IMR-90 (cell line): Measurements from ENCODE around the gene SUDS3. TPM values are rescaled to one million over a fixed set of nuclear protein-coding genes. Genes with fewer than 3 reads are reported as not detected.
A peak's percentile ranks its signal among the peaks of the same experiment; 100 is the strongest.

Source experiments
- ATAC-seq: fragments of 200-7000 bp; cut with Tn5 transposase; 2 replicates; pipeline ENCODE4 v1.9.1; 2020; ENCODE audit warnings: low read depth, mild to moderate bottlenecking, moderate library complexity
- Bru-seq: library from RNA; stranded (reverse); fragments of 400-500 nt; gene quantifications from one replicate; lab custom pipeline; 2021; lab: Mats Ljungman, UMichigan
- BruChase-seq, 2 experiments: library from RNA; stranded (reverse); fragments of 400-500 nt; gene quantifications; one replicate each; lab custom pipeline; 2021; lab: Mats Ljungman, UMichigan
- BruUV-seq: library from RNA; stranded (reverse); fragments of 400-500 nt; replicated peaks from 2 replicates; lab custom pipeline; 2021; lab: Mats Ljungman, UMichigan
- CTCF ChIA-PET: fragments of 300-600 bp; formaldehyde crosslinking; extraction: SDS; loops from one replicate; lab custom pipeline; 2021; ENCODE audit warnings: antibody characterized with exemption; lab: Yijun Ruan, JAX
- POLR2A ChIA-PET: fragments of 300-600 bp; sonication (Branson Sonifier 250); formaldehyde crosslinking; loops from one replicate; lab custom pipeline; 2022; ENCODE audit warnings: antibody characterized with exemption; ENCODE audit not compliant: unreplicated experiment; lab: Charles Lee
- DNase-seq: peaks from one replicate; pipeline ENCODE4 v3.0.0; 2013
- H2AFZ ChIP-seq: replicated peaks from 2 replicates; pipeline ENCODE3; 2013; ENCODE audit warnings: low read length, mild to moderate bottlenecking; ENCODE audit not compliant: poor library complexity
- H2AK5ac ChIP-seq: 2 replicates; pipeline ENCODE4 v1.6.1; 2013; ENCODE audit warnings: low read depth, low read length, inconsistent platforms
- H2AK9ac ChIP-seq: replicated peaks from 2 replicates; pipeline ENCODE3; 2013; ENCODE audit warnings: mild to moderate bottlenecking, low read depth, low read length, moderate library complexity; ENCODE audit not compliant: poor library complexity
- H2BK120ac ChIP-seq: 2 replicates; pipeline ENCODE4 v1.6.1; 2013; ENCODE audit warnings: low read depth, low read length, inconsistent platforms
- H2BK15ac ChIP-seq: 3 replicates; pipeline ENCODE4 v1.6.1; 2013; ENCODE audit warnings: low read depth, low read length, inconsistent platforms
- H2BK20ac ChIP-seq: 2 replicates; pipeline ENCODE4 v1.6.1; 2013; ENCODE audit warnings: low read depth, mild to moderate bottlenecking, inconsistent platforms, low read length, moderate library complexity
- H2BK5ac ChIP-seq: 2 replicates; pipeline ENCODE4 v1.6.1; 2013; ENCODE audit warnings: mild to moderate bottlenecking, low read depth, low read length, inconsistent platforms; ENCODE audit not compliant: poor library complexity, severe bottlenecking
- H3K14ac ChIP-seq: replicated peaks from 2 replicates; pipeline ENCODE4 v1.6.1; 2013; ENCODE audit warnings: low read depth, low read length, inconsistent platforms
- H3K18ac ChIP-seq: 2 replicates; pipeline ENCODE4 v1.6.1; 2013; ENCODE audit warnings: low read depth, low read length, control low read depth
- H3K23ac ChIP-seq: 2 replicates; pipeline ENCODE4 v1.6.1; 2013; ENCODE audit warnings: low read depth, low read length, inconsistent platforms
- H3K27ac ChIP-seq: 2 replicates; pipeline ENCODE4 v1.5.1; 2013; ENCODE audit warnings: mild to moderate bottlenecking, control low read depth, low read length; ENCODE audit not compliant: insufficient read depth
- H3K27me3 ChIP-seq: 2 replicates; pipeline ENCODE4 v1.6.1; 2013; ENCODE audit warnings: low read length; ENCODE audit not compliant: control insufficient read depth, insufficient read depth
- H3K36me3 ChIP-seq: 2 replicates; pipeline ENCODE4 v1.6.1; 2013; ENCODE audit warnings: low read length, mixed read lengths; ENCODE audit not compliant: control insufficient read depth, insufficient read depth
- H3K4ac ChIP-seq: 2 replicates; pipeline ENCODE4 v1.6.1; 2013; ENCODE audit warnings: low read depth, low read length, inconsistent platforms
- H3K4me1 ChIP-seq: 2 replicates; pipeline ENCODE4 v1.6.1; 2013; ENCODE audit warnings: low read length, mixed read lengths; ENCODE audit not compliant: control insufficient read depth, insufficient read depth
- H3K4me2 ChIP-seq: 2 replicates; pipeline ENCODE4 v1.6.1; 2013; ENCODE audit warnings: low read depth, mild to moderate bottlenecking, control low read depth, low read length, moderate library complexity
- H3K4me3 ChIP-seq: 2 replicates; pipeline ENCODE4 v1.5.1; 2013; ENCODE audit warnings: low read depth, mild to moderate bottlenecking, control low read depth, low read length, moderate library complexity; ENCODE audit not compliant: insufficient read depth
- H3K56ac ChIP-seq: 2 replicates; pipeline ENCODE4 v1.6.1; 2013; ENCODE audit warnings: low read length, inconsistent platforms; ENCODE audit not compliant: insufficient read depth; ENCODE audit errors: extremely low read depth
- H3K79me1 ChIP-seq, 2 experiments: 2 replicates each; pipeline ENCODE4 v1.6.1; 2013; ENCODE audit warnings: low read length in 2 of 2, inconsistent platforms in 1 of 2, low read depth in 1 of 2
- H3K9ac ChIP-seq: 2 replicates; pipeline ENCODE4 v1.6.1; 2013; ENCODE audit warnings: low read depth, low read length, control low read depth
- H3K9me1 ChIP-seq: 2 replicates; pipeline ENCODE4 v1.6.1; 2013; ENCODE audit warnings: low read length, inconsistent platforms; ENCODE audit not compliant: insufficient read depth
- H3K9me3 ChIP-seq: 2 replicates; pipeline ENCODE4 v1.6.1; 2013; ENCODE audit warnings: low read length; ENCODE audit not compliant: control insufficient read depth, insufficient read depth
- H4K20me1 ChIP-seq: 2 replicates; pipeline ENCODE4 v1.6.1; 2013; ENCODE audit warnings: low read length, inconsistent platforms; ENCODE audit not compliant: insufficient read depth
- H4K5ac ChIP-seq: 2 replicates; pipeline ENCODE4 v1.6.1; 2013; ENCODE audit warnings: mild to moderate bottlenecking, low read depth, low read length, control low read depth
- H4K8ac ChIP-seq, 2 experiments: 2 replicates each; pipeline ENCODE4 v1.6.1; 2013; ENCODE audit warnings: low read depth in 2 of 2, low read length in 2 of 2, control low read depth in 1 of 2, inconsistent platforms in 1 of 2
- H4K91ac ChIP-seq: 2 replicates; pipeline ENCODE4 v1.6.1; 2013; ENCODE audit warnings: low read depth, low read length, inconsistent platforms; ENCODE audit not compliant: insufficient read depth
- BHLHE40 ChIP-seq: fragments of 150-350 bp; IDR thresholded peaks from 2 replicates; pipeline ENCODE4 v1.6.1; 2016; ENCODE audit warnings: mild to moderate bottlenecking, low read depth, low read length
- CHD1 ChIP-seq: IDR thresholded peaks from 2 replicates; pipeline ENCODE4 v1.6.1; 2012; ENCODE audit warnings: low read depth, low read length, improper control_type of control experiment
- CTCF ChIP-seq: conservative IDR thresholded peaks from 2 replicates; pipeline ENCODE4 v1.5.1; 2012; ENCODE audit warnings: mild to moderate bottlenecking, low read depth, low read length, improper control_type of control experiment
- FOS ChIP-seq: fragments of 150-350 bp; IDR thresholded peaks from 2 replicates; pipeline ENCODE4 v1.6.1; 2016; ENCODE audit warnings: low read depth, low read length
- MAZ ChIP-seq: IDR thresholded peaks from 2 replicates; pipeline ENCODE4 v1.6.1; 2012; ENCODE audit warnings: low read depth, mild to moderate bottlenecking, low read length, improper control_type of control experiment, moderate library complexity, borderline replicate concordance
- MXI1 ChIP-seq: IDR thresholded peaks from 2 replicates; pipeline ENCODE4 v1.6.1; 2012; ENCODE audit warnings: low read depth, mild to moderate bottlenecking, low read length, moderate library complexity, borderline replicate concordance
- NFE2L2 ChIP-seq: fragments of 150-350 bp; IDR thresholded peaks from 2 replicates; pipeline ENCODE4 v1.6.1; 2016; ENCODE audit warnings: low read depth, mild to moderate bottlenecking, low read length
- POLR2A ChIP-seq: IDR thresholded peaks from 2 replicates; pipeline ENCODE4 v1.6.1; 2012; ENCODE audit warnings: mild to moderate bottlenecking, low read depth, low read length
- RAD21 ChIP-seq: IDR thresholded peaks from 2 replicates; pipeline ENCODE4 v1.6.1; 2012; ENCODE audit warnings: low read length, improper control_type of control experiment
- RCOR1 ChIP-seq: IDR thresholded peaks from 2 replicates; pipeline ENCODE4 v1.6.1; 2012; ENCODE audit warnings: mild to moderate bottlenecking, low read length, improper control_type of control experiment; ENCODE audit not compliant: insufficient replicate concordance
- SMC3 ChIP-seq: fragments of 150-350 bp; IDR thresholded peaks from 2 replicates; pipeline ENCODE4 v1.6.1; 2016; ENCODE audit warnings: low read depth, mild to moderate bottlenecking, antibody characterized with exemption, low read length, moderate library complexity
- USF2 ChIP-seq: fragments of 150-350 bp; IDR thresholded peaks from 2 replicates; pipeline ENCODE4 v1.6.1; 2017; ENCODE audit warnings: mild to moderate bottlenecking, antibody characterized with exemption, low read length, low read depth
- WGBS, 2 experiments: methylation state at CpG; one replicate each; pipeline versions ENCODE4 v1.1.5 to v1.1.7; 2013; ENCODE audit warnings: missing lambda C conversion rate in 2 of 2; ENCODE audit not compliant: insufficient read length in 1 of 2; ENCODE audit errors: extremely low coverage in 2 of 2; 5-methylcytosine and 5-hydroxymethylcytosine counted together
- dilution Hi-C: fragments of 300-500 bp; cut with HindIII; formaldehyde crosslinking; loops from one replicate; pipeline ENCODE4 v1.14.3; 2018; ENCODE audit warnings: low sequenced_read_pairs; ENCODE audit not compliant: unreplicated experiment
- in situ Hi-C: fragments of 300-500 bp; cut with MboI; formaldehyde crosslinking; loops from 3 replicates; pipeline ENCODE4 v1.14.3; 2019; ENCODE audit warnings: low sequenced_read_pairs, inconsistent platforms, mixed read lengths
- intact Hi-C: fragments of 100-400 bp; cut with micrococcal nuclease; formaldehyde crosslinking; loops from 2 replicates; pipeline ENCODE4 v1.10.0; 2022
- long read RNA-seq: library from polyadenylated mRNA; unstranded; transcript quantifications from one replicate; pipeline ENCODE4 v2.0.0, GENCODE V29; 2021; ENCODE audit not compliant: unreplicated experiment
- polyA plus RNA-seq, 3 experiments: library from polyadenylated mRNA; depleted of rRNA; stranded (reverse); fragments of >200 nt; gene quantifications; 2 replicates each; pipeline ENCODE4 v1.2.3, GENCODE V29; 2012; ENCODE audit warnings: low replicate concordance in 1 of 3
- total RNA-seq: library from RNA; depleted of rRNA; stranded (reverse); fragments of >200 nt; gene quantifications from 2 replicates; pipeline ENCODE4 v1.2.3, GENCODE V29; 2012; rRNA removed

SUDS3 gene
- 13.8 and 23.9 TPM in 2 replicates for total RNA-seq
- polyA plus RNA-seq (2012; rRNA removed): 10.7 and 13.4 TPM in 2 replicates
- polyA plus RNA-seq (2012; cell fraction: cytosol; rRNA removed): 3.8 and 4.8 TPM in 2 replicates
- 9.8 and 36.2 TPM in 2 replicates for polyA plus RNA-seq (2012; cell fraction: nucleus; rRNA removed; ENCODE audit: low replicate concordance)
- Bru-seq, nascent RNA: percentile 87 among the genes with signal in this experiment
- percentile 93 among the genes with signal in this experiment for BruChase-seq, experiment 1, labeled RNA remaining after a 6-hour chase
- percentile 91 among the genes with signal in this experiment for BruChase-seq, experiment 2, labeled RNA remaining after a 2-hour chase
- long read RNA-seq, full-length matches to known transcripts: 35 of 48 reads
- long read RNA-seq, partial matches to known transcripts: 6 of 48 reads
- long read RNA-seq, other reads (novel, unspliced or antisense): 7 of 48 reads

GRCh38 chr12:118376089-118377020 lies at the start of gene SUDS3:
Gene SUDS3, plus strand, starts transcription at chr12:118376555. Its CDS starts 137 bp downstream, at chr12:118376692.
- peak within 1 kb of the TSS; percentile 98 for H3K4ac ChIP-seq
- H3K36me3 ChIP-seq: peaks cover 6% of the 10 kb centered on the region; the same call in 1 of the 2 replicates
- peaks cover 1% of the 10 kb centered on the region; the same call in 1 of the 2 replicates for H3K4me1 ChIP-seq
- H4K91ac ChIP-seq: peak within 1 kb of the TSS; percentile 98
- peaks cover 8% of the 10 kb centered on the region for H4K20me1 ChIP-seq
- BruUV-seq: no TSS peak
- H3K4me3 ChIP-seq: peak within 1 kb of the TSS; percentile 70
- no peaks in the 10 kb centered on the region for H3K9me3 ChIP-seq
- peak within 1 kb of the TSS; percentile 95 for H3K4me2 ChIP-seq
- TF ChIP-seq MXI1: peak; percentile 86; the same call in 1 of the 2 replicates
- TF ChIP-seq POLR2A: no peak
- TF ChIP-seq CTCF: peak; percentile 98
- no peak for TF ChIP-seq CHD1
- TF ChIP-seq BHLHE40: no peak
- no peak for TF ChIP-seq NFE2L2
- no peak for TF ChIP-seq FOS
- no peak for TF ChIP-seq USF2
- no peak for TF ChIP-seq RCOR1
- TF ChIP-seq RAD21: peak; percentile 91
- TF ChIP-seq SMC3: peak; percentile 99
- TF ChIP-seq MAZ: peak; percentile 87
- peak within 1 kb of the TSS; percentile 77 for H3K18ac ChIP-seq
- H3K27ac ChIP-seq: peak within 1 kb of the TSS; percentile 93
- in situ Hi-C loops: loop anchor here (25.0 kb wide), 1 partner anchor 339 kb away; no protein-coding TSS in a partner anchor
- H3K79me1 ChIP-seq: peaks cover 9 to 28% of the 10 kb centered on the region in 2 experiments
- intact Hi-C loops: loop anchor here (1.0 to 5.0 kb wide), 5 partner anchors 194 to 1169 kb away; partner anchors contain the start of gene WSB2
- DNase-seq (peak; percentile 66), ATAC-seq (peak; percentile 49)
- peak within 1 kb of the TSS; percentile 61 for H4K5ac ChIP-seq
- peak within 1 kb of the TSS; percentile 91 for H2BK5ac ChIP-seq
- peak within 1 kb of the TSS; percentile 90 for H2AFZ ChIP-seq
- peak within 1 kb of the TSS; percentile 98 for H3K14ac ChIP-seq
- H3K9ac ChIP-seq: peak within 1 kb of the TSS; percentile 86
- peak within 1 kb of the TSS; percentile 87 for H2AK9ac ChIP-seq
- H4K8ac ChIP-seq: peak within 1 kb of the TSS; percentile 91 to 93
- H2BK20ac ChIP-seq: peak within 1 kb of the TSS; percentile 54
- 0% methylated on average over 29 of the region's 102 CpGs; no CpG with 5 or more reads in 1 of the 2 experiments for WGBS, 2 experiments
- CTCF ChIA-PET: interaction anchor here (0.5 to 3.7 kb wide), 34 partner anchors 9 to 255 kb away, joined by 3 to 65 read pairs (median 4); partner anchors contain the start of gene PEBP1
- POLR2A ChIA-PET: no interaction called here
- dilution Hi-C loops: no loop called here
- peak within 1 kb of the TSS; percentile 98; the same call in 2 of the 3 replicates for H2BK15ac ChIP-seq
- peak within 1 kb of the TSS; percentile 92 for H2BK120ac ChIP-seq
- peak within 1 kb of the TSS; percentile 87 for H3K56ac ChIP-seq
- peak within 1 kb of the TSS; percentile 93 for H3K23ac ChIP-seq
- no peaks in the 10 kb centered on the region for H3K9me1 ChIP-seq
- peak within 1 kb of the TSS; percentile 46; the same call in 1 of the 2 replicates for H2AK5ac ChIP-seq
- H3K27me3 ChIP-seq: no peaks in the 10 kb centered on the region
